ENCODE measurements around the gene VIPAS39. TPM values are rescaled to one million over a fixed set of nuclear protein-coding genes. Genes with fewer than 3 reads are reported as not detected.

The VIPAS39 gene
- total and polyA plus RNA-seq, 2 of the 13 experiments (the other 11 are each of a cell fraction or from before 2014, with no cell fraction given) = 13.3 to 21.5 TPM

- TF ChIP-seq ATF4 (CRISPR knock-in tag; IDR thresholded peaks at IDR 0.05) = peak in 1 of 2 experiments; percentile 96; a peak in 2 of 4 replicates
- TF ChIP-seq ZNF563 (CRISPR knock-in tag; IDR thresholded peaks at IDR 0.05) = no peak
- TF ChIP-seq ZBTB4 (CRISPR knock-in tag; IDR thresholded peaks at IDR 0.05; ENCODE audit: borderline replicate concordance) = peak; percentile 53; the same call in 1 of the 2 replicates
- 0 out of 4 replicates have a peak, but pooled peaks of 1 of the 2 experiments have one; percentile 35 for TF ChIP-seq POLR2A (IDR thresholded peaks at IDR 0.05; ENCODE audit: insufficient read depth in 1 of 2, low read depth in 2 of 2, low read length in 2 of 2)
- peak; percentile 27 for TF ChIP-seq POLR2AphosphoS5 (IDR thresholded peaks at IDR 0.05; ENCODE audit: low read depth, low read length)
- TF ChIP-seq RFX1 (IDR thresholded peaks at IDR 0.05) = no peak
- peak; percentile 38; the same call in 1 of the 2 replicates for TF ChIP-seq ZNF687 (CRISPR knock-in tag; IDR thresholded peaks at IDR 0.05)
- TF ChIP-seq PATZ1 (CRISPR knock-in tag; IDR thresholded peaks at IDR 0.05) = peak; percentile 62; the same call in 1 of the 2 replicates
- TF ChIP-seq MTF1 (CRISPR knock-in tag; IDR thresholded peaks at IDR 0.05) = no peak
- 0 out of 2 replicates have a peak, but pooled peaks have one; percentile 13 for TF ChIP-seq MED1 (CRISPR knock-in tag; IDR thresholded peaks at IDR 0.05)
- TF ChIP-seq SALL1 (CRISPR knock-in tag; IDR thresholded peaks at IDR 0.05) = peak; percentile 15; the same call in 1 of the 2 replicates
- TF ChIP-seq SYNCRIP (IDR thresholded peaks at IDR 0.05; ENCODE audit: insufficient read depth, low read depth, low read length) = no peak
- TF ChIP-seq HOXA7 (CRISPR knock-in tag; IDR thresholded peaks at IDR 0.05) = no peak
These were observed 11.7 kb upstream of the VIPAS39 start (continued) for GRCh38 chr14:77469067-77469505.
